Measurements from ENCODE around the gene CDH9. TPM values are rescaled to one million over a fixed set of nuclear protein-coding genes. Genes with fewer than 3 reads are reported as not detected.

Gene CDH9, protein sequence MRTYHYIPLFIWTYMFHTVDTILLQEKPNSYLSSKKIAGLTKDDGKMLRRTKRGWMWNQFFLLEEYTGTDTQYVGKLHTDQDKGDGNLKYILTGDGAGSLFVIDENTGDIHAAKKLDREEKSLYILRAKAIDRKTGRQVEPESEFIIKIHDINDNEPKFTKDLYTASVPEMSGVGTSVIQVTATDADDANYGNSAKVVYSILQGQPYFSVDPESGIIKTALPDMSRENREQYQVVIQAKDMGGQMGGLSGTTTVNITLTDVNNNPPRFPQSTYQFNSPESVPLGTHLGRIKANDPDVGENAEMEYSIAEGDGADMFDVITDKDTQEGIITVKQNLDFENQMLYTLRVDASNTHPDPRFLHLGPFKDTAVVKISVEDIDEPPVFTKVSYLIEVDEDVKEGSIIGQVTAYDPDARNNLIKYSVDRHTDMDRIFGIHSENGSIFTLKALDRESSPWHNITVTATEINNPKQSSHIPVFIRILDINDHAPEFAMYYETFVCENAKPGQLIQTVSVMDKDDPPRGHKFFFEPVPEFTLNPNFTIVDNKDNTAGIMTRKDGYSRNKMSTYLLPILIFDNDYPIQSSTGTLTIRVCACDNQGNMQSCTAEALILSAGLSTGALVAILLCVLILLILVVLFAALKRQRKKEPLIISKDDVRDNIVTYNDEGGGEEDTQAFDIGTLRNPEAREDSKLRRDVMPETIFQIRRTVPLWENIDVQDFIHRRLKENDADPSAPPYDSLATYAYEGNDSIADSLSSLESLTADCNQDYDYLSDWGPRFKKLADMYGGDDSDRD
- not detected for total RNA-seq

DNA sequence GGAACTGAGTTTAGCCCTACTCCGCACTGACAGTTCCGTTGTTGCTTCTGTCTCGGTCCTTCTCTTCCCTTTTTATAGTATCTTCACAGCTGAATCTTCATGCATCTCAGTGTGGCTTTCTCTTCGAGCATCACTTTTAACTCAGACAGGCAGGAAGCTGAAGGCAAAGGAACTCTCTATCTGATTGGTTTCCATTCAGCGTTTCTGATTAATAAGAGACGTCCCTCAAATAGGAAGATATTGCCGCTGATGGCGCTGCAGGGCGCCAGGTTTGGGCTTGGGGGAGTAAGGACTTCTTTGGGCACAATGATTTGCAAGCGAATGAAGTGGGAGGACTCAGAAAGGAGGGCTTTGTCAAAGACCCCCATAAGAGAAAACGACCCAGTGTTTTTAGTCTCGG lies at the start of gene CDH9:
Gene CDH9, minus strand, starts transcription at position 111 of the 400 bp plus-strand sequence. CDS start 50,253 bp downstream, outside the sequence.
- Histone ChIP-seq H3K27me3 (no peaks in the 10 kb centered on the region), H3K9me3 (no peaks in the 10 kb centered on the region), H3K4me3 (no peak within 1 kb of the TSS), H3K27ac (no peak within 1 kb of the TSS), H3K36me3 (no peaks in the 10 kb centered on the region), H3K4me1 (no peaks in the 10 kb centered on the region)
- DNase-seq (ENCODE audit: low spot score in 2 of 2) = no peak
- TF ChIP-seq POLR2AphosphoS5 (IDR thresholded peaks at IDR 0.05) = no peak
- no peak for TF ChIP-seq POLR2A (IDR thresholded peaks at IDR 0.05)
- TF ChIP-seq, protein P1, sequence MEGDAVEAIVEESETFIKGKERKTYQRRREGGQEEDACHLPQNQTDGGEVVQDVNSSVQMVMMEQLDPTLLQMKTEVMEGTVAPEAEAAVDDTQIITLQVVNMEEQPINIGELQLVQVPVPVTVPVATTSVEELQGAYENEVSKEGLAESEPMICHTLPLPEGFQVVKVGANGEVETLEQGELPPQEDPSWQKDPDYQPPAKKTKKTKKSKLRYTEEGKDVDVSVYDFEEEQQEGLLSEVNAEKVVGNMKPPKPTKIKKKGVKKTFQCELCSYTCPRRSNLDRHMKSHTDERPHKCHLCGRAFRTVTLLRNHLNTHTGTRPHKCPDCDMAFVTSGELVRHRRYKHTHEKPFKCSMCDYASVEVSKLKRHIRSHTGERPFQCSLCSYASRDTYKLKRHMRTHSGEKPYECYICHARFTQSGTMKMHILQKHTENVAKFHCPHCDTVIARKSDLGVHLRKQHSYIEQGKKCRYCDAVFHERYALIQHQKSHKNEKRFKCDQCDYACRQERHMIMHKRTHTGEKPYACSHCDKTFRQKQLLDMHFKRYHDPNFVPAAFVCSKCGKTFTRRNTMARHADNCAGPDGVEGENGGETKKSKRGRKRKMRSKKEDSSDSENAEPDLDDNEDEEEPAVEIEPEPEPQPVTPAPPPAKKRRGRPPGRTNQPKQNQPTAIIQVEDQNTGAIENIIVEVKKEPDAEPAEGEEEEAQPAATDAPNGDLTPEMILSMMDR (IDR thresholded peaks at IDR 0.05) = no peak
- intact Hi-C loops (cut with DNase I; ENCODE audit: low total_unique reads) = no loop called here

DNA sequence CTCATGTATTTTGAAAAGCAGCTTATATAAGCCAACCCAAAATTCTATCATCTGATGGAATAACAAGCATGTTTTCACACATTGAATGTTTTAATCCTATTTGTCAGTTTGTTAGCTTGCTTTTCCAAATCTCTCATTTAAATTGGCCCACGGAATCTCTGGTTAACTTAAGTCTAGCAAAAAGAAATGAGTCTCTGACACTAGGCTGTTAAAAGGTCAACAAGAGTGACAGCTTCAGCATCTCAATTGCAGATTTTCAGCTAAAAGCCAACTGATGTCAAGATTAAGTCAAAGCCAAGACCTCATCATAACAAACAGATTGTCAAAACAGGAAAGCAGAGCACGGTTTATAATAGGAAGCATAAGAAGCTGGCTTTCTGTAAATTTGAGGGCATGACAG lies 49.4 kb upstream of the CDH9 start:
- intact Hi-C loops (cut with DNase I; ENCODE audit: low total_unique reads) = no loop called here
- no peak overlapping the region for H3K27ac ChIP-seq
- DNase-seq (ENCODE audit: low spot score in 2 of 2) = no peak
- TF ChIP-seq POLR2AphosphoS5 (IDR thresholded peaks at IDR 0.05) = no peak
- TF ChIP-seq, protein P1 (IDR thresholded peaks at IDR 0.05) = no peak
- no peak for TF ChIP-seq POLR2A (IDR thresholded peaks at IDR 0.05)
- H3K27me3 ChIP-seq = no peaks in the 10 kb centered on the region
- H3K4me3 ChIP-seq = no peak overlapping the region
- H3K36me3 ChIP-seq = no peaks in the 10 kb centered on the region
- no peaks in the 10 kb centered on the region for H3K4me1 ChIP-seq
- H3K9me3 ChIP-seq = no peaks in the 10 kb centered on the region

DNA sequence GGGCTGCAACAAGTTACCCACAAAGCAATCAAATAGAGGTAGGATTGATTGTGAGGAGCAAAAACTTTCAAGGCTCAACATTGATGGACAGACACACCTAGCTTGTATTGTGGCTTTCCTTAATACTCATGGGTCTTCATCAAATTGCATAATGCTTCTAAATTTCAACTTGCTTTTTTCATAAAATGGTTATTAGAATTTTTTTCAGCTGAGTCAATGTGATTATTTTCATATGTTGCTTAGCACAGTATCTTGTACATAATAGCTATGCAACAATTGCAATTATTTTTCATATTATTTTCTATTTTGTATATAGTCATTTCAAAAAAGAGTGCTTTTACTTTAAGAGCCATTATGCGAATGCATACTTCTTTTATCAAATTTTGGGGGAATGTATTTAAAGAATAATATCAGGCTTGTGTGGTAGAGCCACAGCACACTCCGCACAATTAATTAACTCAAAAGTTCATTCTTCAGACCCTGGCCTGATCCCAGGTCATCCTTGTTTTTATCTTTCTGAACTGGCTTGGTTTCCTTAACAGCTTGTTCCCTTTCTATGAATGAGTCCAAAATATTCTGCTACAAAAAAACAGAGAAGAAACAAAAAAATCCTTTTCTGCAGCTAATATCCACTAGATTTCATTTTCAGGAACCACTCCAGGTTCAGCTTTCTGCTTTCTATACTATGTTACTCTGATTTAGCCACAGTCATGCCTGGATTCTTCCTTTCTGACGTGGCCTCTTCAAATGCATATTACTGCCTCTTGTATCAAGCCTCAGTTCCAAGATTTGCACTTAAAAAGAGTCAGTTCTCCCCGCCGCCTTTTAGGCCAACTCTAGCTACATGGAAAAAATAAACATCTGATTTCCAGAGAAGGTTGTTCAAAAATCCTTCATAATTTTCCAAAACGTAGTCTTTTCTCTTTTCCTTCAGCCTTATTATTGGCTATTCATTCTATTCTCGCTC lies 45.3 kb upstream of the CDH9 start:
- Histone ChIP-seq H3K36me3 (no peaks in the 10 kb centered on the region), H3K9me3 (no peaks in the 10 kb centered on the region), H3K4me3 (no peak overlapping the region), H3K27me3 (no peaks in the 10 kb centered on the region), H3K4me1 (no peaks in the 10 kb centered on the region), H3K27ac (no peak overlapping the region)
- TF ChIP-seq POLR2AphosphoS5 (IDR thresholded peaks at IDR 0.05) = no peak
- TF ChIP-seq, protein P1 (IDR thresholded peaks at IDR 0.05) = no peak
- no peak for TF ChIP-seq POLR2A (IDR thresholded peaks at IDR 0.05)
- intact Hi-C loops (cut with DNase I; ENCODE audit: low total_unique reads) = no loop called here
- DNase-seq (ENCODE audit: low spot score in 2 of 2) = no peak

DNA sequence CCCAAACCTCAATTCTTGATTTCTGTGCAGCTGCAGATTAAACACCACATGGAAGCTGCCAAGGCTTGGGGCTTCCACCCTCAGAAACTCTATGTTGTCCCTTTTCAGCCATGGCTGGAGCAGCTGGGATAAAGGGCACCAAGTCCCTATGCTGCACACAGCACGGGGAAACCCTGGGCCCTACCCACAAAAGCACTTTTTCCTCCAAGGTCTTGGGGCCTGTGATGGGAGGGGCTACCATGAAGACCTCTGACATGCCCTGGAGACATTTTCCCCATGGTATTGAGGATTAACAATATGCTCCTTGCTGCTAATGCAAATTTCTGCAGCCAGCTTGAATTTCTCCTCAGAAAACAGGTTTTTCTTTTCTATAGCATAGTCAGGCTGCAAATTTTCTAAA lies 41.8 kb upstream of the CDH9 start:
- DNase-seq (ENCODE audit: low spot score in 2 of 2) = no peak
- intact Hi-C loops (cut with DNase I; ENCODE audit: low total_unique reads) = no loop called here
- TF ChIP-seq POLR2A (IDR thresholded peaks at IDR 0.05) (no peak), POLR2AphosphoS5 (IDR thresholded peaks at IDR 0.05) (no peak)
- TF ChIP-seq, protein P1 (IDR thresholded peaks at IDR 0.05) = no peak
- H3K27ac ChIP-seq = no peak overlapping the region
- no peaks in the 10 kb centered on the region for H3K9me3 ChIP-seq
- H3K36me3 ChIP-seq = no peaks in the 10 kb centered on the region
- no peak overlapping the region for H3K4me3 ChIP-seq
- H3K27me3 ChIP-seq = no peaks in the 10 kb centered on the region
- H3K4me1 ChIP-seq = no peaks in the 10 kb centered on the region
